Epidermal melanocyte (primary cell): Measurements from ENCODE around the gene RANBP10.

Experiments
- DNase-seq: peaks from one replicate; pipeline ENCODE4 v3.0.0; 2011; ENCODE audit warnings: low spot score; ENCODE audit not compliant: insufficient read length

RANBP10 gene

DNA sequence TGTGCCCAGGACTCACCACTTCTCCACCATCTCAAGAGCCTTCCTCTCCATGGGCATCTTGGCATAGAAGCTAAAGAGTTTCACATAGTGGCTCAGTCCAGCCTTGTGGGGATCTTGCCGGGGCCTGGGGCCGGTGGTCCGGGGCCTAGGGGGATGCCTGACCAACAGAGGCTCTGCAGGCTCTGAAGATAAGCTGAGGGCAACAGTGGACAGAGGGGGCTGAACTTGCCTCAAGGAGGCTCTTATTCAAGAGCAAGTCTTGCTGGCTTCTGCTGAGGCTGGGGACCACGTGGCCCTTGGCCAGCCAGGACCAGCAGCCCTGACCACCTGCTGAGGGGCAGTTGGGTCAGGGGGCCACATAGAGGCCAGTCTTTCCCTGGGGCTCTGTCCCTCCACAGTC is 22.3 kb upstream of the RANBP10 start:
- no peak for DNase-seq

GRCh38 chr16:67825906-67826305 is 19.5 kb upstream of the RANBP10 start:
- DNase-seq, result no peak

DNA sequence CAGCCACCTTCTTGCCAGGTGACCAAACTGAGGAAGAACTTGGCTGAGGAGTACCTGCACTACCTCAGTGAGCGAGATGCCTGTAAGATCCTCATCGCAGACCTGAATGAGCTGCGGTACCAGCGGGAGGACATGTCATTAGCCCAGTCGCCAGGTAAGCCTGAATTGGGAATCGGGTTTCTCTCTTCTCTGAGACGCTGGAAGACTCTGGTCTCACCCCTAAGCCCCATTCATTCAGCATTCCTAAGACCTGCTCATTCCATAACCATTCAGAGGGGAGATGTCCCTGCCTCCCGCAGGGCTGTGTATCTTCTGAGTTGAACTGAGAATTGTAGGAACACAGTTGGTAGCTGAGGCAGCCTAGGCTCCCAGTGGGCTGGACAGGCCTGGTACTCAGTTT is 18.8 kb upstream of the RANBP10 start:
- DNase-seq, result no peak

DNA sequence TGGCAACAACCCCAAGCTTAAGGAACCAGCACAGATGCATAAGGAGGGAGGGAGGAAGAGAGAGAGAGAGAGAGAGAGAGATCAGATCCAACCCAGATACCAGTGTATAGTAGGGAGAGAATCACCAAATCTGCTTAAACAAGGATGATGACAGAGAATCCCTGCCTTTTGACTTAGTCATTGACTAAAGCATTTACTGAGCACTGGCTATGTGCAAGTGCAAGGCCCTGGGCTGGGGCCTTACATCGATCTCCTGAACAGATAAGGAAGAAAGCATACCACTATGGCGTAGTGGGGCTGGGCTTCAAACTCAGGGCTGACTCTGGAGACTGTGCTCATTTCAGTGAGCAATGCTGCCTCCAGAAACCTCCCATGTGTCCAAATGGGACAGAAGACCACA is 16.2 kb upstream of the RANBP10 start:
- no peak for DNase-seq

- DNase-seq, result no peak
Observed at GRCh38 chr16:67820608-67821259, 14.4 kb upstream of the RANBP10 start.

- no peak for DNase-seq
Observed at GRCh38 chr16:67814567-67814966, 8.2 kb upstream of the RANBP10 start.

GRCh38 chr16:67811899-67812298 is 5.5 kb upstream of the RANBP10 start:
- no peak for DNase-seq

GRCh38 chr16:67807148-67807682 is 855 bp upstream of the RANBP10 start:
- no peak for DNase-seq

DNA sequence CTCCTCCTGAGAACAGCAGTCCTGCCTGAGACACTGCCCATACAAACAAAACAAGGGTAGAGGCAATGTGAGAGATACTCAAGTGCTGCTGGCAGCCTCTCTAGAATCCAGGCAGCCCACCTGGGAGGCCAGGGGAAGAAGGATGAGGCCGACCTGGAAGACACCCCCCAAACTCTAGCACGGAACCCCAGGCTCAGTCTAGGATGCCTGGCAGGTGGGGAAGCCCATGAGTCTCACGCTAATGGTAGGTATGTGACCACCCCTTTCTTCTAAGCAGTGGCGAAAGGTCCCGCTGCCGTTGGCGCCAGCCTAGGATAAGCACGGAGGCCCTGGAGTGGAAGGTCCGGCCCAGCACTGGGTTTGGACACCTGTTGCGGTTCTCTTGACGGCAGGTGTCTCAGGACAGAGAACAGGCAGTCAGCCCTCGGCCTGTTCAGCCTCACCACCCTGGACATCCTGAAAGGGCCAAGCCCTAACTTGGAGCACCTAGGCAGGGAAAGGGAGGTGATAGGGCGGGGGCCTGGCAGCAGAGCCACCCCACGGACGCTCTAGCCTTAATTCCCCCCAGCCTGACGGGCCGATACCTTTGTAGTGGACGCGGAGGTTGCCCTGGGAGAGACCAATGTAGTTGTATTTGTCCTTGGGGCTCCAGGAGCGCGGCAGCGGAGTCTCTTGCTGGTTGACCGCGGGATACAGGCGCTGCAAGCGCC is 487 bp downstream of the RANBP10 start:
- no peak for DNase-seq

DNA sequence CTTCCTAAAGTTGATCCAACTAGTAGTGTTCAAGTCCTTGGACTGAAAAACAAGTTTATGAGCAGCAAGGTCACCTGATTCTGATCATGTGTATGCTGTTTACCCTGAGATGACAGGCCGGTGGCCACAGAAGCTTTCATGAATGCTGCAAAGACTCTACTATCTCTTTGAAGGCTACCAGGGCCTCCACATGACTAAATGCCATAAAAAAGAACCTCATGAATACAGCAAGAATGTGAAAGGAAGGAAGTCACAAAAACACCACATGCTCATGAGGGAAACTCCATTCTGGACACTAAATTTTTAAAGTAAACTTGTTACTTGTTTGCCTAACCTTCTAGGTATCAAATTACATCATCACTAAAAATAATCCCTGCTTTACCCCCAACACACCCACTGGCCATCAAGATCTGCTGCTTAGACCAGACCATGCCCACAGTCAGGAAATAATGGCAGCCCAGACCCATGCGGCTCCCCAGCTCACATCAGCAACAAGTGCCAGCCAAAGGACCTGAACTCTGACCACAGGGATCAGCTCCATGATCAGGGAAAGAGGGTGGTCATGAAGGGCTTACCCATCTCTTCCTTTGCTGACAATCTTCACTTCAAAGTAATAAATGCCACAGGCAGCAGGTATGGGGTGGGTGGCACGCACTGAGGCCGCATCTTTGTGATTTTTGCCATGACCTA is 1.4 kb downstream of the RANBP10 start:
- no peak for DNase-seq

- no peak for DNase-seq
Observed at GRCh38 chr16:67803894-67804293, 2.5 kb downstream of the RANBP10 start.

GRCh38 chr16:67801883-67802282 is 4.5 kb downstream of the RANBP10 start:
- DNase-seq, result no peak

GRCh38 chr16:67801241-67801640 is 5.1 kb downstream of the RANBP10 start:
- DNase-seq, result no peak

DNA sequence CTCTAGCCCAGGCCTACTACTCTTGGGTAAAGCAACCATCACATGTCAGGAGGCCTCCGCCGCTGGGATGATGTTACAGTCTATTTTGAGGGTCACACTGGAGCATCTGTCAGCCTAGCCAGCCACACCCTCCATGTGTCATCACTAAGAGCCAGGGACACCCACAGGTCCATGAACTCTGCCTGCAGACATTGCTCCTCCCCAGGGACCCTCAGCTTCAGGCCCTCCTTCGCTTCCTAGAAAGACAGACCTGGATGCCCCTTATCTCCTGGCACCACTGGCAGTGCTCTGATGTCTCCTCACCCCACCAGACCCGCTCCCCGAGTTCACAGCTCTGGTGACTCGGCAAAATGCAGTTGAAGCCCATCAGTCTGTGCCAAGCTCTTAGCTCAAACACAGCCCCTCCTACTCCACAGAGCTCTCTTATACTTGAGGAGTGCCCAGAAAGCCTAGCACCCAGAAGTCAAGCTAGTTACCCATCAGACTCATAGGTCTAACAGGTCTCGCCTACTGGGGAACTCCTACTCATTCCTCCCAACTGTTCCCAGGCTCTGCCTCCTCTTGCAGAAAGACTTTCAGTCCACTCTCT is 5.9 kb downstream of the RANBP10 start:
- DNase-seq, result no peak

GRCh38 chr16:67796099-67796718 is 10.2 kb downstream of the RANBP10 start:
- no peak for DNase-seq

GRCh38 chr16:67790071-67790470 is 16.3 kb downstream of the RANBP10 start:
- no peak for DNase-seq

DNA sequence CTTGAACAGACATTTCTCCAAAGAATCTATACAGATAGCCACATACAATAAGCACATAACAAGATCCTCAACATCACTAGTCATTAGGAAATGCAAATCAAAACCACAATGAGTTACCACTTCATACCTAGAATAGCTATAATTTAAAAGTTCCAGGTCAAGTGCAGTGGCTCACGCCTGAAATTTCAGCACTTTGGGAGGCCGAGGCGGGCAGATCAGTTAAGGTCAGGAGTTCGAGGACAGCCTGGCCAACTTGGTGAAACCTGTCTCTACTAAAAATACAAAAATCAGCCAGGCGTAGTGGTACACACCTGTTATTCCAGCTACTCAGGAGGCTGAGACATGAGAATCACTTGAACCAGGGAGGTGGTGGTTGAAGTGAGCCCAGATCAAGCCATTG is 19.9 kb downstream of the RANBP10 start:
- DNase-seq, result no peak

GRCh38 chr16:67783353-67783725 is 23.0 kb downstream of the RANBP10 start:
- no peak for DNase-seq

- no peak for DNase-seq
Observed at GRCh38 chr16:67782567-67783352, 23.6 kb downstream of the RANBP10 start.

- no peak for DNase-seq
Observed at GRCh38 chr16:67781565-67781921, 24.8 kb downstream of the RANBP10 start.
